ENCODE measurements around the gene DNAJB13.

DNA sequence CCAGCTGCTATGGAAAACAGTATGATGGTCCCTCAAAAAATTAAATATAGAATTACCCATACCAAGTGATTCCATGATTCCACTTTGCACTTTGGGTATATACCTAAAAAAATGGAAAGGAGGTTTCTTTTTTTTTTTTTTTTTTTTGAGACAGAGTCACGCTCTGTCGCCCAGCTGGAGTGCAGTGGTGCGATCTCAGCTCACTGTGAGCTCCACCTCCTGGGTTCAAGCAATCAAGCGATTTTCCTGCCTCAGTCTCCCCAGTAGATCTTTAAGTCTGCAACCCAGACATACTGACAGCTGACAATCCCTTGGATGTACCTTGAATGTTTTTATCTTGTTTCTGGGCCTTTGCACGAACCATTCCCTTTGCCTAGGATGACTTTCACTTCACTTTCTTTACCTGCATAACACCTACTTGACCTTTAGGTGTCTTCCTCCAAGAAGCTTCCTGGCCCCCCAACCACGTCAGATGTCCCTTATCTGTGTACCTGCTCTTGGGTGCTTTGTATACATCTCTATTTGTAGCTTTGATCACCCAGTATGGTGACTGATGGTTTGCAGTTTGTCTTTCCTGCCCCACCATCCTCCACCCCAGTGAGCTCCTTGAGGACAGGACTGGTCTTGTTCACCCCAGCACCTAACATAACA lies 46.4 kb downstream of the DNAJB13 start:
- TF ChIP-seq, protein P1, sequence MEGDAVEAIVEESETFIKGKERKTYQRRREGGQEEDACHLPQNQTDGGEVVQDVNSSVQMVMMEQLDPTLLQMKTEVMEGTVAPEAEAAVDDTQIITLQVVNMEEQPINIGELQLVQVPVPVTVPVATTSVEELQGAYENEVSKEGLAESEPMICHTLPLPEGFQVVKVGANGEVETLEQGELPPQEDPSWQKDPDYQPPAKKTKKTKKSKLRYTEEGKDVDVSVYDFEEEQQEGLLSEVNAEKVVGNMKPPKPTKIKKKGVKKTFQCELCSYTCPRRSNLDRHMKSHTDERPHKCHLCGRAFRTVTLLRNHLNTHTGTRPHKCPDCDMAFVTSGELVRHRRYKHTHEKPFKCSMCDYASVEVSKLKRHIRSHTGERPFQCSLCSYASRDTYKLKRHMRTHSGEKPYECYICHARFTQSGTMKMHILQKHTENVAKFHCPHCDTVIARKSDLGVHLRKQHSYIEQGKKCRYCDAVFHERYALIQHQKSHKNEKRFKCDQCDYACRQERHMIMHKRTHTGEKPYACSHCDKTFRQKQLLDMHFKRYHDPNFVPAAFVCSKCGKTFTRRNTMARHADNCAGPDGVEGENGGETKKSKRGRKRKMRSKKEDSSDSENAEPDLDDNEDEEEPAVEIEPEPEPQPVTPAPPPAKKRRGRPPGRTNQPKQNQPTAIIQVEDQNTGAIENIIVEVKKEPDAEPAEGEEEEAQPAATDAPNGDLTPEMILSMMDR (conservative IDR thresholded peaks at IDR 0.05; ENCODE audit: low read depth, low read length), result no peak
- no peak for TF ChIP-seq EZH2 (IDR thresholded peaks at IDR 0.05; ENCODE audit: low read length, unreplicated experiment)

Data from PC-3 (cell line).